M059J (cell line): Measurements from ENCODE around the gene A3GALT2. TPM values are rescaled to one million over a fixed set of nuclear protein-coding genes. Genes with fewer than 3 reads are reported as not detected.

Source experiments
- DNase-seq: peaks from one replicate; pipeline ENCODE4 v3.0.0-alpha.2; 2012; ENCODE audit warnings: low read depth
- total RNA-seq: library from RNA; depleted of rRNA; stranded (reverse); fragments of >200 nt; shearing (Covaris generic); gene quantifications from 2 replicates; pipeline ENCODE4 v1.2.3, GENCODE V29; 2014

A3GALT2 gene
- total RNA-seq, 1 experiment from 2014 or later: not detected

DNA sequence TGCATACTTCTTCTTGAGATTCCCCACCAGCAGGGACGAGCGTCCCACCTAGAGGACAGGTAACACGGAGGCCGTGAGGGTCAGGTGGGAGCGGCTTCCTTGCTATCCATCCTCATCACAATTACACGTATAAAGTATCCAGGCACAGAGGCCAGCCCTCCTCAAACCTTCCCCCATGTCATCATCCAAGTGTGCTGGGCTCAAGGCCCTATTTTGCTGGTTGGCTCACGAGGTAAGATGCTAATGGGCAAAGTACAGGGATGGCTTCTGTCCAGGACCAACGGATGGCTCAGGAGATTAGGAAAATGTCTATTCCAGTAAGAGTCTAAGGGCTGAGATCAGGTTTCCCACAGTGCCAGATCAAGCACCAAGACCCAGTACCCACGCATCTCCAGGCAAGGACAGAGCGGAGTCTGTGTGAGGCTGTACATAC is 11.5 kb upstream of the A3GALT2 start:
- peak; percentile 79 for DNase-seq

DNA sequence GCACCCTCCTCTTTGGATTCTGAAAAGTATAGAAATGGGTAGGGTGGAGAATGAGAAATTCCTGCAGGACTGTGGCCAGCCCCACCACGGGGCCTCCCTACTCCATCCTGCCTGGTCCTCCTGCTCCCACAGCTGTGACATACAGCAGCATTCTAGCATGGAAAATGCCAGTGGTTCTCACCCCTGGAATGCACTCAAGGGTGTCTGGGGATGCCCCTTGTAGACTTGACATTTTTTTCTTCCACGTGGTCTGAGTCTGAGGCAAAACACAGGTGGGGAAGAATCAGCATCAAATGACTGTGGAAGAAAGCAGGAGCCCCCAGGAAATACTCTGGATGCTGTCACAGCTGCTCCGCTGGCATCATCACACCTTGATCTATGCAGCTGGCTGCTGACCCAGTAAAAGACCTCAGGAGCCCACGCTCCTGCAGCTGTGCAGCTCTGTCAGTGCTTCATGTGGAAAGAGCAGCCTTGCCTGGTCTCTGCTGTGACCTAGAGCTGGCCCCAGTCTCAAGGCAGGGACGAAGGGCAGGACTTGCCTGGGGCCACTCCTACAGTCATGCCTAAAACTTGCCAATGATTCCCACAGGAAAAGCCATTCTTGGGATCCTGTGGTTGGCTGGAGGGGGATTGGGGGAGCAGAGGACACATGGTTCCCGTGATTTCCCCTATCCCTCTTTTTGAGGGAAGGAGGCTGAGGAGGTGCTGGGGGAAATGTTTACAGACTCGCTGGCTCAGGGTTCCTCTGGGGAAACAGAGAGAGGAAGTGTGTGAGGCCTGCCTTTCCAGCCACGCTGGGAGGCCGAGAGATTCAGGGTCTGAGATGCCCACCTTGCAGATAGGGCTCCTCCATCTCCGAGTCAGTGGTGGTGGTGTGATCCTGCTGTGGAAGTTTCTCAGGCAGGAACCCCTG is 10.8 kb upstream of the A3GALT2 start:
- peak; percentile 66 for DNase-seq

GRCh38 chr1:33330906-33331305 is 10.0 kb upstream of the A3GALT2 start:
- no peak for DNase-seq

GRCh38 chr1:33330361-33330890 is 9.5 kb upstream of the A3GALT2 start:
- DNase-seq: no peak

DNA sequence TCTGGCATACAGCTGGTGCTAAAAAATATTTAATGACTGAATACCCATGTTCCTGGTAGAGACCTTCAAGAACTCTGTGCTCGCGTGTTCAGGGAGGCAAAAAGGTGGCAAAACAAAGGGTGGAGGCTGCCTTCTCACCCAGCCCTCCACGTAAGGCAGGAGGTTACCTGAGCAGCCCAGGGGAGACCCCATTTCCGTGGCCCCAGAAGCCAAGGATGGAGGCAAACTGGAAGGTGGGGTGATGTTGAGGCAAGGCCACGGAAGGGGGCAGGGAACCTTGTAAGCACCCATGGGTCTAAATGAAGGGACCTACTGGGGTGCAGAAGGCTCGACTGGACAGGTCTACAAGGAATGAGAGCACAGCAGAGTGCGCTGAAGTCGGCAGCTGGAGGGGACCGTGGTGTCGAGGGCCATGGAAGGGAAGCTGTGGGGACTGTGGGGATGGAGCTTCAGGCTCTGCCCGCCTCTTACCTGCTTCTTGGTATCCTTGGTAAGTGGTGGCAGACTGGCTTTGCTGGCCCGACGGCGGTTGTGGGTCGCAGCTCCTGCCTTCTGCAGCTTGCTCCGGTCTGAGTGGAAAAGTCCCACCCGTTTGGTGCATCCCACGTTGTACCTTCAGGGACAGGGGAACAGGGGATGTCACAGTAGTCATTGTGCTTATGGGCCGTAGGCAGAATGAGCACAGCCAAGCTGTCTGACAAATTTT is 8.9 kb upstream of the A3GALT2 start:
- no peak for DNase-seq

DNA sequence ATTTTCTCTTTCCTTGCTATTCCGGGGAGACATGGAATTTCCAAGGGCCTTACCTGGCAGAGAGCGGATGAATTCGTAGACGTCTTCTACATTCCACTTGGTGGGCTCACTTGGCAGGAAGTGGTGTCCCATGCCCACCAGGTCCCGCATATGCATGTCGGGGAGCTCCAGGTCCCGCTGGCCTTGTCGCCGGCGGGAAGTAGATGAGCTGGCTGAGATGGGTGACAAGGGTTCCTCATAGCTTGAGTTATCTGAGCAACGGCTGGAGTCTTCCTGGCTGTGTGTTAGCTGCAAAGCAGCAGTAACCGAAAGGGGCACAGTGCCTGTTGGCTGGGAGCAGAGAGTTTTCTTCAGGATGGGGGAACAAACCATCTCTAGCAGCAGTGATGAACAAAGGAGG is 7.9 kb upstream of the A3GALT2 start:
- no peak for DNase-seq

DNA sequence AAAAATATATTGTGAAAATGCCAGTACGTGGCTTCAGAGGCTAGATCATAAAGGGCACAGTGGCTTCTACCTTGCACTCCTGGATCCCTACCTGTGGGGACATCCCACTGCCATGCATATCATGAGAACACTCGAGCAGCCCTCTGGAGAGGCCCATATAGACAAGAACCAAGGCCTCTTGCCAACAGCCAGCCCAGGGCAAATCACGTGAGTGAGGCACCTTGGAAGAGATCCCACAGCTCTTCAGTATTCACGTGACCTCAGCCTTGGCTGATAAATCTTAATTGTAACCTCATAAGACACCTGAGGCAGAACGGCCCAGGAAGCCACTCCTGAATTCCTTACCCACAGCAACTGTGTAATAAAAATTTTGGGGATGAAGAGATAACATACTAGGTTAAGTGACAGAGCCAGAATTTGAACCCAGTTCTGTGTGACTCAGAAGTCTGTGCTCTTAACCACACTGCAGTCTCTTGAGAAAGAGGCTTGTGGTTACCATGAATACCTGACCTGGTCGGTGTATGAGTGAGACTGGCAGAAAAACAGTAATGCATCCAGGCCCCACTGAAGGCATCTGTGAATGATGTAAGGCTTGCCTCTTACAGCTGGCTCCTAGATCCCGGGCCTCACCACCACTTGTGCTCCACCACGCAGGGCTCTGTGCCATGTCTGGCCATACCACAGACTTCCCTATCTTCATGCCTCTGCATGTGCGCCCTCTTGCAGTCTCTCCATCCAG is 6.9 kb upstream of the A3GALT2 start:
- peak; percentile 99 for DNase-seq

GRCh38 chr1:33326785-33327184 is 5.9 kb upstream of the A3GALT2 start:
- DNase-seq: no peak

- DNase-seq: no peak
Observed at GRCh38 chr1:33324677-33325575, 4.0 kb upstream of the A3GALT2 start.

GRCh38 chr1:33323663-33324477 is 3.0 kb upstream of the A3GALT2 start:
- DNase-seq: no peak

DNA sequence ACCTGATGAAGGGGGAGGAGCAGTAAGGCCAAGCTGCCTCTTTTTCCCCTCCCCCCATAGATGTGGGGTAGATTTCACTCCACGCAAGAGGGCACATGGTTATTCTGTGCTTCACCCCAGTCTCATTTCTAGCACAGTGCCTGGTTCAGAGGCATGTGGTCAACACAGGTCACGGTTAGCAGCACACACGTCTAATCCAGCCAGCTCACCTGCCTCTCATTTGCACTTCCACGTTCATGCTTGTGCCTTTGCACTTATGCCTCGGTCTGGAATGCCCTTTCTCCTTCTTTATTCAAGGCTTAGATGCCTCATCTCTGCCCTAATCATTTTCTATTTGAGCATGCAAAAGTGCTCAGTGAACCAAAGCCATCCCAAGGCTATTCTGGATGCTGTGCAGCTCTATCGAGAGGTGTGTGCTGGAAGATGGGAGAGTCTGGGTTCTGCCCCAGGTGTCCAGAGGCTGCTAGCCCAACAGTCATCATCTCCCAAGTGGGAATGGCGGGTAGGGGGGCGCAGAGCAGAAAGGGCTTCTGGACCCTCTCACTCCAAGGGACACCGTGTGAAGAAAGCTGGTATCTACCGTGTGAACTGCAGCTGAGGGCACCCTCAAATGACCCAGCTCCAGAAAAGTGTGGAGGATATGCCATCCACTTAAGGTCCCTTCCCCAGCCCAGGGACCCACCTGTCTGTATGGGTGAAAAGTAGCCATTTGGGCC is 2.1 kb upstream of the A3GALT2 start:
- no peak for DNase-seq

- DNase-seq: no peak
Observed at GRCh38 chr1:33322109-33322508, 1.2 kb upstream of the A3GALT2 start.

GRCh38 chr1:33321178-33321577 is 280 bp upstream of the A3GALT2 start:
- DNase-seq: no peak

DNA sequence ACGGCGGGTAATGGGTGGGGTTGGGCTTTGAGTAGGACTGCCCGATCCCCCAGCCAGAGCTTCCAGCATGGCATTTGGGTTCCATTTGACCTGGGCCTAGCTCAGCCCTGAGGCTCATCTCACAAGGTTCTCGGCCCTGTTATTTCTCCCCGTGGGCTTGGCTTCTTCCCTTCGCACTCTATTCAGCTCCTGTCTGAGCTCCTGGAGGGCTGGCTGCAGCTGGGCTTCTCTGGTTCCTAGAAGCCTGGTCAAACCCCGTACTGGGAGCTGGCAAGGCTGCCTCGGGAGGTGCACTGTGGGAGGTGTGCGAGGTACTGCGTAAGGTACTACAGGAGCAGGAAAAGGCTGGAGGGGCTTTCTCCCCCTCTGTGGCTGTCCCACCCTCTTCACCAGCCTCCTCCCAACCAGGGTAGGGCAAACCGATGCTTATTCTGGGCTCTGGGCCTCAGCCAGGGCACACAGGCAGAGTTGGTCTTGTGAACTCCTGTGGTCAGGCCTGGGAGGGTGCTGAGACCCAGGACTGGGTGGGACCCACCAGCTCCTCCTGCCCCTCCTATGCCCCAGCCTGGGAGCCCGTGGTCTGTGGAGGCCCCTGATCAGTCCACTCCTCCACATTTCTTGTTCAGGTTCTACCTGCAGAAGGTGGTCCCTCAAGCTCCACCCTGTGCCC is 814 bp downstream of the A3GALT2 start:
- DNase-seq: no peak

DNA sequence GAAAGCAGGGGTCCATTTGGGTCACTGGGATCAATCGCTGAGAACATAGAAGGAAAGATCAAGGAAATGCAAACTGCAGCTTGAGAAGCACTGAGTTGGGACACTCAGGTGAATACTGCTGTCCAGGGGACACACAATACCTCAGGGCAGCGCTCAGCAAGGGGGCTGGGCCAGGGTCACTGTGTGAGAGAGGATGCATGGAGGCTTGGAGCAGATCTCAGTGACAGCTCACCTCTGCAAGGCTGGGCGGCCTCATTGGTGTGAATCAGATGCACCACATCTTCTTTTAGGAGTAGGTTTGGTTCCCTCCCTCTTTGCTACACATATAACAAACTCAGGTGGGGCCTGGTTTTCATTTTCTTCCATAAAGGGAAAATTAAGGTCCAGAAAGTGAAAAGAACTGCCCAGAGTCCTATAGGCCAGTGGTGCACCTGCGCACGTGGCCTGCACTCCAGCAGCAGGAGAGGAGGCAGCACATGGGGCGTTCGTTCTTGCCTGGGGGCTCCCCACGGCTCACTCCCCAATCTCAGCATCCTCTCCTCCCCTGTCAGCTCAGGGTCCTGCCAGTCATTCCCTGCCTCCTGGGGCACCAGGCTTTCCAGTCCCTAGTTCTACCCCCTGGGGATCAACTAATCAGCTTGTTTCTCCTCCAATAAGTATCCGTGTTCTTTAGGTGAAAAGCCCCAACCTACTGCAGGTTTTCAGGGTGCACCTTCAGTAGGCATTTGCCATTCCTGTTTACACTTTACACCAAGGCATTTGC is 1.5 kb downstream of the A3GALT2 start:
- DNase-seq: no peak

DNA sequence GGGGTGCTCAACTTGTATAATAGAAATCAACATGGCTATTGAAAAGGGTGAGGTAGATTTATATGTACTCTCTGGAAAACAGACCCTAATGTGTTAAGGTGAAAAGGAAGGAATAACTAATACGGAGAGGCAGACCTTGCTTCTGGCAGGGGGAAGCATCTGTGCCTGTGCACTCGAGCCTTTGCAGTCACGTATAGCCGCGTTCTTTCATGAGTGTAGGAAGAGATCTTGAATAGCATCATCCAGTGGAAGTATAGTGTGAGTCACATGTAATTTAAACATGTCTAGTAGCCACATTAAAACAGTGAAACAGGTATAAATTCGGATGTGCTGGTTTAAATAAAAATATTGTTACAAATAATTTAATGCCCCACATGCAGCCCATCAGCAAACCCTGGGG is 3.0 kb downstream of the A3GALT2 start:
- no peak for DNase-seq

- no peak for DNase-seq
Observed at GRCh38 chr1:33317354-33317753, 3.5 kb downstream of the A3GALT2 start.

DNA sequence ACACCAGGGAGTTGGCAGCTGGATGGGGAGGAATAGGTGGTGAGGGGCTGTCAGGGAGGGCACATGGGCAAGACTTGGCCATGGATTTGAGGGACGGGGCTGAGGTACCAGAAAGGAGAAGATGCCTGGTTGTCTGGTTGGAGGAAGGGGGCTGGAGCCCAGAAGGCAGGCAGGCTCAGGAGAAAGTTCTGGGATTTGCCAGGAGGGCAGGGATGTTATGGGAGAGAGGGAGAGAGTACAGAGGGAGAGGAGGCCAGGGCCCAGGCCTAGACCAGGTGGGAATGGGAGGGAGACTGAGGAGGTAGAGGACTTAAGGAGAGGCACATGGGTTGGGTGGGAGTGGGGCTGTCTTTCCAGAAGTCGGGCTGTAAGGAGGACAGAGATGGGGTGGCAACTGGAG is 4.3 kb downstream of the A3GALT2 start:
- no peak for DNase-seq
